ENCODE measurements around the gene CD38. TPM values are rescaled to one million over a fixed set of nuclear protein-coding genes. Genes with fewer than 3 reads are reported as not detected.

Gene CD38
- total and polyA plus RNA-seq, 2 donors (not counting 1 experiment from before 2014, with no cell fraction given) = 0.02 TPM; not detected in 1

GRCh38 chr4:15847746-15848145 is 69.6 kb downstream of the CD38 start:
- no peaks in the 10 kb centered on the region for H3K79me2 ChIP-seq (ENCODE audit: control insufficient read depth, insufficient read depth, low read length)
- H3K27me3 ChIP-seq (ENCODE audit: control insufficient read depth, insufficient read depth, low read length) = no peaks in the 10 kb centered on the region
- no peak overlapping the region for H3K4me2 ChIP-seq (ENCODE audit: extremely low read depth, insufficient read depth, low read length)
- no peak overlapping the region for H3K4me3 ChIP-seq (replicated peaks in 1 of 4; ENCODE audit: control extremely low read depth in 1 of 4, insufficient read depth in 1 of 4, low read depth in 3 of 4, low read length in 4 of 4)
- no peak for TF ChIP-seq CTCF (conservative IDR thresholded peaks at IDR 0.05 in 1 of 2, IDR thresholded peaks at IDR 0.05 in 1 of 2; ENCODE audit: low read depth in 1 of 2, low read length in 2 of 2)
- TF ChIP-seq EZH2 (IDR thresholded peaks at IDR 0.05; ENCODE audit: low read length, missing control alignments) = no peak
- no peak overlapping the region for H2AFZ ChIP-seq (ENCODE audit: low read length)
- no peak for DNase-seq (ENCODE audit: low read depth in 2 of 2)
- no peaks in the 10 kb centered on the region for H4K20me1 ChIP-seq (ENCODE audit: control insufficient read depth, extremely low read depth, insufficient read depth, low read length)
- no peaks in the 10 kb centered on the region for H3K9me3 ChIP-seq (ENCODE audit: control insufficient read depth, insufficient read depth, low read depth, low read length)
- no peaks in the 10 kb centered on the region for H3K4me1 ChIP-seq (ENCODE audit: control insufficient read depth, extremely low read depth, insufficient read depth, low read length)
- H3K27ac ChIP-seq (ENCODE audit: insufficient read depth, low read length) = no peak overlapping the region
- no peak overlapping the region for H3K9ac ChIP-seq (ENCODE audit: insufficient read depth, low read length)
- no peaks in the 10 kb centered on the region for H3K36me3 ChIP-seq (ENCODE audit: control insufficient read depth, insufficient read depth, low read length)

GRCh38 chr4:15848191-15848842 is 70.2 kb downstream of the CD38 start:
- H3K4me2 ChIP-seq (ENCODE audit: extremely low read depth, insufficient read depth, low read length) = no peak overlapping the region
- no peak overlapping the region for H2AFZ ChIP-seq (ENCODE audit: low read length)
- H4K20me1 ChIP-seq (ENCODE audit: control insufficient read depth, extremely low read depth, insufficient read depth, low read length) = no peaks in the 10 kb centered on the region
- DNase-seq (ENCODE audit: low read depth in 2 of 2) = peak in 1 of 2 donors; percentile 16
- H3K9me3 ChIP-seq (ENCODE audit: control insufficient read depth, insufficient read depth, low read depth, low read length) = no peaks in the 10 kb centered on the region
- no peak overlapping the region for H3K9ac ChIP-seq (ENCODE audit: insufficient read depth, low read length)
- no peaks in the 10 kb centered on the region for H3K36me3 ChIP-seq (ENCODE audit: control insufficient read depth, insufficient read depth, low read length)
- H3K27ac ChIP-seq (ENCODE audit: insufficient read depth, low read length) = no peak overlapping the region
- H3K4me3 ChIP-seq (replicated peaks in 1 of 4; ENCODE audit: control extremely low read depth in 1 of 4, insufficient read depth in 1 of 4, low read depth in 3 of 4, low read length in 4 of 4) = no peak overlapping the region
- H3K79me2 ChIP-seq (ENCODE audit: control insufficient read depth, insufficient read depth, low read length) = no peaks in the 10 kb centered on the region
- no peaks in the 10 kb centered on the region for H3K4me1 ChIP-seq (ENCODE audit: control insufficient read depth, extremely low read depth, insufficient read depth, low read length)
- H3K27me3 ChIP-seq (ENCODE audit: control insufficient read depth, insufficient read depth, low read length) = no peaks in the 10 kb centered on the region
- TF ChIP-seq CTCF (conservative IDR thresholded peaks at IDR 0.05 in 1 of 2, IDR thresholded peaks at IDR 0.05 in 1 of 2; ENCODE audit: low read depth in 1 of 2, low read length in 2 of 2) = no peak
- TF ChIP-seq EZH2 (IDR thresholded peaks at IDR 0.05; ENCODE audit: low read length, missing control alignments) = no peak

- no peaks in the 10 kb centered on the region for H4K20me1 ChIP-seq (ENCODE audit: control insufficient read depth, extremely low read depth, insufficient read depth, low read length)
- no peak for TF ChIP-seq CTCF (conservative IDR thresholded peaks at IDR 0.05 in 1 of 2, IDR thresholded peaks at IDR 0.05 in 1 of 2; ENCODE audit: low read depth in 1 of 2, low read length in 2 of 2)
- no peak for TF ChIP-seq EZH2 (IDR thresholded peaks at IDR 0.05; ENCODE audit: low read length, missing control alignments)
- peaks cover 2% of the 10 kb centered on the region for H3K27me3 ChIP-seq (ENCODE audit: control insufficient read depth, insufficient read depth, low read length)
- no peak overlapping the region for H3K4me3 ChIP-seq (replicated peaks in 1 of 4; ENCODE audit: control extremely low read depth in 1 of 4, insufficient read depth in 1 of 4, low read depth in 3 of 4, low read length in 4 of 4)
- no peak overlapping the region for H3K27ac ChIP-seq (ENCODE audit: insufficient read depth, low read length)
- no peaks in the 10 kb centered on the region for H3K79me2 ChIP-seq (ENCODE audit: control insufficient read depth, insufficient read depth, low read length)
- no peaks in the 10 kb centered on the region for H3K9me3 ChIP-seq (ENCODE audit: control insufficient read depth, insufficient read depth, low read depth, low read length)
- DNase-seq (ENCODE audit: low read depth in 2 of 2) = no peak
- no peak overlapping the region for H3K9ac ChIP-seq (ENCODE audit: insufficient read depth, low read length)
- H2AFZ ChIP-seq (ENCODE audit: low read length) = no peak overlapping the region
- no peak overlapping the region for H3K4me2 ChIP-seq (ENCODE audit: extremely low read depth, insufficient read depth, low read length)
- no peaks in the 10 kb centered on the region for H3K4me1 ChIP-seq (ENCODE audit: control insufficient read depth, extremely low read depth, insufficient read depth, low read length)
- H3K36me3 ChIP-seq (ENCODE audit: control insufficient read depth, insufficient read depth, low read length) = no peaks in the 10 kb centered on the region
These were observed 73.8 kb downstream of the CD38 start for GRCh38 chr4:15851969-15852368.

Measured in fibroblast of lung (primary cell).